ENCODE measurements around the gene PTCD2.

DNA sequence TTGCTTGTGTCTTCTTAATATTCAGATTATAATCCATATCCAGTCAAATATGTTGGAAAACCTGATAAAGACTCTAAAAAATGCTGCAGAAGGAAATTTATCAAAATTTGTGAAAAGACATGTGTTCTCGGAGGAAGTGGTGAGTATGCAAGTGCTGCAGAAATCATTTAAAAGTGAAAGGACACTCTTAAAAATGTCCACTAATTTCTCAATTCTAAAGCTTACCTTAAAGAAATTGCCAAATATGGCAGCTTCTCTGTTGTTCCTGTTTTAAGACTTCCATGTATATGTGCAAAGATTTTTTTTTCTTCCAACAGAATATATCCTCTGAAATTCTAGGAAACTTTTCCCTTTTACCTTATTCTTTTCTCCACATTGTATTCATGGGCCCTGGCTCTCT, 32.4 kb downstream of the PTCD2 start:
- TF ChIP-seq POLR2A (IDR thresholded peaks at IDR 0.05): no peak
- TF ChIP-seq, protein P1, sequence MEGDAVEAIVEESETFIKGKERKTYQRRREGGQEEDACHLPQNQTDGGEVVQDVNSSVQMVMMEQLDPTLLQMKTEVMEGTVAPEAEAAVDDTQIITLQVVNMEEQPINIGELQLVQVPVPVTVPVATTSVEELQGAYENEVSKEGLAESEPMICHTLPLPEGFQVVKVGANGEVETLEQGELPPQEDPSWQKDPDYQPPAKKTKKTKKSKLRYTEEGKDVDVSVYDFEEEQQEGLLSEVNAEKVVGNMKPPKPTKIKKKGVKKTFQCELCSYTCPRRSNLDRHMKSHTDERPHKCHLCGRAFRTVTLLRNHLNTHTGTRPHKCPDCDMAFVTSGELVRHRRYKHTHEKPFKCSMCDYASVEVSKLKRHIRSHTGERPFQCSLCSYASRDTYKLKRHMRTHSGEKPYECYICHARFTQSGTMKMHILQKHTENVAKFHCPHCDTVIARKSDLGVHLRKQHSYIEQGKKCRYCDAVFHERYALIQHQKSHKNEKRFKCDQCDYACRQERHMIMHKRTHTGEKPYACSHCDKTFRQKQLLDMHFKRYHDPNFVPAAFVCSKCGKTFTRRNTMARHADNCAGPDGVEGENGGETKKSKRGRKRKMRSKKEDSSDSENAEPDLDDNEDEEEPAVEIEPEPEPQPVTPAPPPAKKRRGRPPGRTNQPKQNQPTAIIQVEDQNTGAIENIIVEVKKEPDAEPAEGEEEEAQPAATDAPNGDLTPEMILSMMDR (IDR thresholded peaks at IDR 0.05): no peak

Measured in esophagus squamous epithelium (tissue), 4 donors.